Activated CD4-positive, alpha-beta T cell treated with anti-CD3 and anti-CD28 coated beads, Interleukin-2, amount 10 ng/mL, durations not matched to agents 7 days and 5 days (primary cell): ENCODE data around the gene CDCA3. TPM values are rescaled to one million over a fixed set of nuclear protein-coding genes. Genes with fewer than 3 reads are reported as not detected.
A peak's percentile ranks its signal among the peaks of the same experiment; 100 is the strongest.

Source experiments
- CTCF ChIA-PET: fragments of 350-600 bp; sonication (Branson Sonifier 250); formaldehyde crosslinking; loops from one replicate; lab custom pipeline; 2021; ENCODE audit warnings: antibody characterized with exemption; lab: Charles Lee
- POLR2A ChIA-PET: fragments of 350-600 bp; sonication (Branson Sonifier 250); formaldehyde crosslinking; loops from one replicate; lab custom pipeline; 2021; ENCODE audit warnings: antibody characterized with exemption; lab: Charles Lee
- DNase-seq: peaks from one replicate; pipeline ENCODE4 v3.0.0-alpha.2; 2020
- H3K27ac Mint-ChIP-seq: one replicate; pipeline ENCODE4 v1.8.0; 2021; ENCODE audit warnings: mild to moderate bottlenecking, moderate library complexity, mixed read lengths
- H3K27me3 Mint-ChIP-seq: one replicate; pipeline ENCODE4 v1.8.0; 2021; ENCODE audit warnings: mixed read lengths
- H3K36me3 Mint-ChIP-seq: one replicate; pipeline ENCODE4 v1.8.0; 2021; ENCODE audit warnings: low read depth, mixed read lengths
- H3K4me1 Mint-ChIP-seq: one replicate; pipeline ENCODE4 v1.8.0; 2021; ENCODE audit warnings: mixed read lengths
- H3K4me3 Mint-ChIP-seq: one replicate; pipeline ENCODE4 v1.8.0; 2021; ENCODE audit warnings: mild to moderate bottlenecking, moderate library complexity, mixed read lengths
- H3K9me3 Mint-ChIP-seq: one replicate; pipeline ENCODE4 v1.8.0; 2021; ENCODE audit warnings: mixed read lengths
- total RNA-seq, 2 experiments: library from RNA; stranded (reverse); gene quantifications; one replicate each; pipeline ENCODE4 v1.2.3, GENCODE V29; 2021

Gene CDCA3
- total RNA-seq, 2 experiments from 2014 or later, result 118 to 122 TPM

- H3K9me3 Mint-ChIP-seq, result no peaks in the 10 kb centered on the region
- peaks cover 24% of the 10 kb centered on the region for H3K36me3 Mint-ChIP-seq
- peaks cover 41% of the 10 kb centered on the region for H3K27me3 Mint-ChIP-seq
- H3K4me3 Mint-ChIP-seq, result no peak overlapping the region
- CTCF ChIA-PET, result interaction anchor here (1.2 to 1.6 kb wide), 4 partner anchors 11 to 127 kb away, joined by 3 read pairs; no protein-coding TSS in a partner anchor
- POLR2A ChIA-PET, result no interaction called here
- DNase-seq, result no peak
- H3K27ac Mint-ChIP-seq, result peak overlapping the region; percentile 41
- H3K4me1 Mint-ChIP-seq, result peaks cover 23% of the 10 kb centered on the region
These were observed 28.5 kb downstream of the CDCA3 start for GRCh38 chr12:6822426-6823135.

GRCh38 chr12:6821591-6822425 is 29.3 kb downstream of the CDCA3 start, which contains the start of gene GPR162:
Gene GPR162 (plus strand): TSS chr12:6821821. CDS start chr12:6823899, 2,078 bp downstream.
- ChIA-PET CTCF (interaction anchor here (1.2 to 2.2 kb wide), 7 partner anchors 10 to 126 kb away, joined by 3 to 10 read pairs (median 5); partner anchors contain the start of genes MLF2 and USP5), POLR2A (no interaction called here)
- H3K4me1 Mint-ChIP-seq, result peaks cover 19% of the 10 kb centered on the region
- H3K4me3 Mint-ChIP-seq, result peak within 1 kb of the TSS; percentile 50
- no peak for DNase-seq
- H3K9me3 Mint-ChIP-seq, result no peaks in the 10 kb centered on the region
- peak within 1 kb of the TSS; percentile 60 for H3K27ac Mint-ChIP-seq
- peaks cover 28% of the 10 kb centered on the region for H3K36me3 Mint-ChIP-seq
- peaks cover 36% of the 10 kb centered on the region for H3K27me3 Mint-ChIP-seq

- CTCF ChIA-PET, result interaction anchor here (1.6 to 2.2 kb wide), 3 partner anchors 16 to 67 kb away, joined by 6 to 10 read pairs (median 7); partner anchors contain the start of genes MLF2 and USP5
- Mint-ChIP-seq H3K36me3 (peaks cover 40% of the 10 kb centered on the region), H3K4me3 (no peak overlapping the region), H3K4me1 (peaks cover 15% of the 10 kb centered on the region), H3K9me3 (no peaks in the 10 kb centered on the region), H3K27ac (no peak overlapping the region), H3K27me3 (peaks cover 23% of the 10 kb centered on the region)
- DNase-seq, result no peak
- POLR2A ChIA-PET, result no interaction called here
These were observed 30.9 kb downstream of the CDCA3 start for GRCh38 chr12:6820166-6820565.

- ChIA-PET CTCF (interaction anchor here (2.0 to 2.2 kb wide), 2 partner anchors 17 to 53 kb away, joined by 4 to 6 read pairs; partner anchors contain the start of gene PTMS), POLR2A (no interaction called here)
- H3K27ac Mint-ChIP-seq, result peak overlapping the region; percentile 60
- H3K27me3 Mint-ChIP-seq, result peaks cover 17% of the 10 kb centered on the region
- no peak overlapping the region for H3K4me3 Mint-ChIP-seq
- DNase-seq, result no peak
- H3K4me1 Mint-ChIP-seq, result peaks cover 15% of the 10 kb centered on the region
- H3K9me3 Mint-ChIP-seq, result no peaks in the 10 kb centered on the region
- peaks cover 44% of the 10 kb centered on the region for H3K36me3 Mint-ChIP-seq
These were observed 31.7 kb downstream of the CDCA3 start for GRCh38 chr12:6819106-6820030.

GRCh38 chr12:6818645-6819044 is 32.4 kb downstream of the CDCA3 start:
- Mint-ChIP-seq H3K4me3 (no peak overlapping the region), H3K27ac (no peak overlapping the region), H3K36me3 (peaks cover 45% of the 10 kb centered on the region), H3K27me3 (peaks cover 15% of the 10 kb centered on the region), H3K4me1 (peaks cover 15% of the 10 kb centered on the region), H3K9me3 (no peaks in the 10 kb centered on the region)
- CTCF ChIA-PET, result interaction anchor here (2.0 kb wide), 1 partner anchor 52 kb away, joined by 4 read pairs; the partner anchor contains the start of gene PTMS
- DNase-seq, result no peak
- POLR2A ChIA-PET, result no interaction called here

- H3K4me3 Mint-ChIP-seq, result no peak overlapping the region
- no peaks in the 10 kb centered on the region for H3K9me3 Mint-ChIP-seq
- H3K36me3 Mint-ChIP-seq, result peaks cover 47% of the 10 kb centered on the region
- H3K27me3 Mint-ChIP-seq, result peaks cover 13% of the 10 kb centered on the region
- H3K4me1 Mint-ChIP-seq, result peaks cover 15% of the 10 kb centered on the region
- CTCF ChIA-PET, result interaction anchor here (2.0 kb wide), 1 partner anchor 52 kb away, joined by 4 read pairs; the partner anchor contains the start of gene PTMS
- H3K27ac Mint-ChIP-seq, result no peak overlapping the region
- POLR2A ChIA-PET, result no interaction called here
- DNase-seq, result no peak
These were observed 32.9 kb downstream of the CDCA3 start for GRCh38 chr12:6818222-6818621.

GRCh38 chr12:6817662-6818157 is 33.4 kb downstream of the CDCA3 start:
- Mint-ChIP-seq H3K4me3 (no peak overlapping the region), H3K4me1 (peaks cover 15% of the 10 kb centered on the region), H3K27me3 (peaks cover 8% of the 10 kb centered on the region), H3K36me3 (peaks cover 47% of the 10 kb centered on the region), H3K9me3 (no peaks in the 10 kb centered on the region), H3K27ac (no peak overlapping the region)
- ChIA-PET POLR2A (no interaction called here), CTCF (interaction anchor here (2.0 kb wide), 1 partner anchor 51 kb away, joined by 4 read pairs; the partner anchor contains the start of gene PTMS)
- DNase-seq, result no peak

GRCh38 chr12:6817098-6817497 is 34.0 kb downstream of the CDCA3 start:
- ChIA-PET POLR2A (no interaction called here), CTCF (interaction anchor here (2.0 kb wide), 1 partner anchor 8 kb away, joined by 6 read pairs; no protein-coding TSS in a partner anchor)
- peaks cover 47% of the 10 kb centered on the region for H3K36me3 Mint-ChIP-seq
- H3K27ac Mint-ChIP-seq, result no peak overlapping the region
- H3K27me3 Mint-ChIP-seq, result peaks cover 3% of the 10 kb centered on the region
- H3K4me3 Mint-ChIP-seq, result no peak overlapping the region
- DNase-seq, result no peak
- peaks cover 13% of the 10 kb centered on the region for H3K4me1 Mint-ChIP-seq
- H3K9me3 Mint-ChIP-seq, result no peaks in the 10 kb centered on the region

GRCh38 chr12:6816598-6816997 is 34.5 kb downstream of the CDCA3 start:
- ChIA-PET CTCF (interaction anchor here (1.1 to 2.0 kb wide), 2 partner anchors 9 to 63 kb away, joined by 3 to 6 read pairs; partner anchors contain the start of gene MLF2), POLR2A (no interaction called here)
- Mint-ChIP-seq H3K36me3 (peaks cover 47% of the 10 kb centered on the region), H3K9me3 (no peaks in the 10 kb centered on the region), H3K4me1 (peaks cover 10% of the 10 kb centered on the region), H3K4me3 (no peak overlapping the region), H3K27me3 (no peaks in the 10 kb centered on the region), H3K27ac (no peak overlapping the region)
- DNase-seq, result no peak

- H3K9me3 Mint-ChIP-seq, result no peaks in the 10 kb centered on the region
- H3K4me3 Mint-ChIP-seq, result no peak overlapping the region
- CTCF ChIA-PET, result interaction anchor here (2.8 to 6.0 kb wide), 2 partner anchors 11 to 21 kb away, joined by 8 to 19 read pairs; no protein-coding TSS in a partner anchor
- H3K4me1 Mint-ChIP-seq, result peaks cover 18% of the 10 kb centered on the region
- POLR2A ChIA-PET, result interaction anchor here (0.6 kb wide), 1 partner anchor 11 kb away, joined by 3 read pairs; no protein-coding TSS in a partner anchor
- DNase-seq, result no peak
- peaks cover 40% of the 10 kb centered on the region for H3K36me3 Mint-ChIP-seq
- H3K27ac Mint-ChIP-seq, result no peak overlapping the region
- H3K27me3 Mint-ChIP-seq, result no peaks in the 10 kb centered on the region
These were observed 37.7 kb downstream of the CDCA3 start for GRCh38 chr12:6813363-6813762.

- no peak overlapping the region for H3K4me3 Mint-ChIP-seq
- no peaks in the 10 kb centered on the region for H3K9me3 Mint-ChIP-seq
- peaks cover 20% of the 10 kb centered on the region for H3K4me1 Mint-ChIP-seq
- DNase-seq, result no peak
- ChIA-PET POLR2A (no interaction called here), CTCF (interaction anchor here (0.7 to 6.0 kb wide), 9 partner anchors 10 to 773 kb away, joined by 3 to 19 read pairs (median 5); partner anchors contain the start of genes GPR162 and MLF2)
- peak overlapping the region; percentile 43 for H3K27ac Mint-ChIP-seq
- no peaks in the 10 kb centered on the region for H3K27me3 Mint-ChIP-seq
- peaks cover 33% of the 10 kb centered on the region for H3K36me3 Mint-ChIP-seq
These were observed 40.3 kb downstream of the CDCA3 start for GRCh38 chr12:6810758-6811157.
